Measurements from ENCODE around the gene SECTM1. TPM values are rescaled to one million over a fixed set of nuclear protein-coding genes. Genes with fewer than 3 reads are reported as not detected.
"Not testable (repeated sequence)": the region's sequence is repeated elsewhere in the genome, so short reads cannot be mapped to it uniquely, and the experiment has no call there.

The SECTM1 gene
- total RNA-seq, 4 donors from 2014 or later: 3.3 to 9.5 (median 5.6) TPM

GRCh38 chr17:82378741-82379021 is 45.1 kb upstream of the SECTM1 start:
- intact Hi-C loops (cut with DNase I; ENCODE audit: low total_unique reads): no loop called here
- DNase-seq (no peak), ATAC-seq (no peak)
- H3K9me3 ChIP-seq: no peaks in the 10 kb centered on the region
- H3K4me3 ChIP-seq: no peak overlapping the region
- no peak overlapping the region for H3K27ac ChIP-seq
- peaks cover 7 to 9% of the 10 kb centered on the region in 2 donors for H3K4me1 ChIP-seq
- peaks cover 53 to 63% (median 58%) of the 10 kb centered on the region in 3 donors for H3K27me3 ChIP-seq
- no peaks in the 10 kb centered on the region for H3K36me3 ChIP-seq
- no peak for TF ChIP-seq CTCF (IDR thresholded peaks at IDR 0.05 in 4 of 5, conservative IDR thresholded peaks at IDR 0.05 in 1 of 5)
- no peak for TF ChIP-seq POLR2A (IDR thresholded peaks at IDR 0.05)
- in situ Hi-C loops (cut with MboI; ENCODE audit: low sequenced_read_pairs in 4 of 4): no loop called here

GRCh38 chr17:82377924-82378740 is 44.6 kb upstream of the SECTM1 start:
- H3K4me1 ChIP-seq: peaks cover 6 to 7% of the 10 kb centered on the region in 2 donors
- no peaks in the 10 kb centered on the region for H3K36me3 ChIP-seq
- TF ChIP-seq CTCF (IDR thresholded peaks at IDR 0.05 in 4 of 5, conservative IDR thresholded peaks at IDR 0.05 in 1 of 5) (no peak), POLR2A (IDR thresholded peaks at IDR 0.05) (no peak)
- DNase-seq (no peak), ATAC-seq (no peak)
- no peak overlapping the region for H3K27ac ChIP-seq
- H3K4me3 ChIP-seq: no peak overlapping the region
- no peaks in the 10 kb centered on the region for H3K9me3 ChIP-seq
- intact Hi-C loops (cut with DNase I; ENCODE audit: low total_unique reads): no loop called here
- in situ Hi-C loops (cut with MboI; ENCODE audit: low sequenced_read_pairs in 4 of 4): no loop called here
- peaks cover 54 to 59% (median 57%) of the 10 kb centered on the region in 3 donors for H3K27me3 ChIP-seq

DNA sequence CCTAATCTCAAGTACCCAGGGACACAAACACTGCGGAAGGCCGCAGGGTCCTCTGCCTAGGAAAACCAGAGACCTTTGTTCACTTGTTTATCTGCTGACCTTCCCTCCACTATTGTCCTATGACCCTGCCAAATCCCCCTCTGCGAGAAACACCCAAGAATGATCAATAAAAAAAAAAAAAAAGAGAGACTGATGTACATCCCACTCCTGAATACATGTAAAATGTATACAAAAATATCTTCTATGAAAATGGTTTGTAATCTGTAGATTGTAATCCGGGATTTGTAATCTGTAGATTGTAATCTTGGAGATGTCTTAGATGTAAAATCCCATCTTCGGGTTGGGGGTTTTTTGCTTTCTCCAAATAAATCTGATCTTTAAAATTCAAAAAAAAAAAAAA is 43.7 kb upstream of the SECTM1 start:
- H3K9me3 ChIP-seq; DNase-seq; H3K36me3 ChIP-seq; H3K4me1 ChIP-seq; intact Hi-C loops (cut with DNase I; ENCODE audit: low total_unique reads); H3K4me3 ChIP-seq; ATAC-seq; in situ Hi-C loops (cut with MboI; ENCODE audit: low sequenced_read_pairs in 4 of 4); H3K27ac ChIP-seq: not testable (repeated sequence)
- peaks cover 46 to 58% (median 54%) of the 10 kb centered on the region in 3 donors for H3K27me3 ChIP-seq

GRCh38 chr17:82376042-82376730 is 42.6 kb upstream of the SECTM1 start:
- intact Hi-C loops (cut with DNase I; ENCODE audit: low total_unique reads): no loop called here
- H3K27me3 ChIP-seq: peaks cover 43 to 61% (median 55%) of the 10 kb centered on the region in 3 donors

More at GRCh38 chr17:82376042-82376730, 42.6 kb upstream of the SECTM1 start:
- H3K27ac ChIP-seq: no peak overlapping the region
- in situ Hi-C loops (cut with MboI; ENCODE audit: low sequenced_read_pairs in 4 of 4): no loop called here
- no peak overlapping the region for H3K4me3 ChIP-seq
- no peaks in the 10 kb centered on the region for H3K36me3 ChIP-seq
- H3K9me3 ChIP-seq: no peaks in the 10 kb centered on the region
- ATAC-seq (no peak), DNase-seq (no peak)
- peaks cover 6 to 13% of the 10 kb centered on the region in 2 donors for H3K4me1 ChIP-seq
- TF ChIP-seq POLR2A (IDR thresholded peaks at IDR 0.05): no peak
- no peak for TF ChIP-seq CTCF (IDR thresholded peaks at IDR 0.05 in 4 of 5, conservative IDR thresholded peaks at IDR 0.05 in 1 of 5)

Measured in gastrocnemius medialis (tissue), 4 donors.